ENCODE measurements around the gene CDKN2B. TPM values are rescaled to one million over a fixed set of nuclear protein-coding genes. Genes with fewer than 3 reads are reported as not detected.

The CDKN2B gene
- total and polyA plus RNA-seq, 2 experiments from 2014 or later = 0.29 to 0.83 TPM

DNA sequence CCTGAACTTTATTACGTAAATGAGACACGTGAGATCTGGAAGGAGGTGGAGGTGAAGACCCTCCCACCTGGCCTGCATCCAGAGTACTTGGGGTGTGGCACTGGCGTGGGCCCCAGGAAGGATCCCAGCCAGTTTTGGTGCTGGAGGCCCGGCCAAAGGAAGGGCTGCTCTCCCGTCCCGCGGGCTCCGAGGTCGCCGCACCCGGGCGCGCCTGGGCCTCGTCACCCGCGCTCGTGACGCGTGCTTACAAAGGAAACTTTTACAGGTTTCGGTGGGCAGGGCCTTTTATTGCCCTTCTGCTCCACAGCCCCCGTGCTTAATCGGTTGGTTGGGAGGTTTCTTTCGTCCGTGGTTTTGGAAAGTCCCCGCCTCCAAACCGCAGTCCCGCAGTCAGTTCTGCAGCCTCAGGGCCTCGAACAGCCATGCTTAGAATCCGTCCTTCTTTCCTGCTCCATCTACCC is 44.1 kb downstream of the CDKN2B start:
- Histone ChIP-seq H3K4me1 (ENCODE audit: insufficient read depth) (peaks cover 42% of the 10 kb centered on the region), H2AFZ (peak overlapping the region; percentile 52; the same call in 1 of the 2 replicates), H3K4me3 (peak overlapping the region; percentile 58), H3F3A (replicated peaks; ENCODE audit: low read depth) (peaks cover 37% of the 10 kb centered on the region), H3K9me2 (ENCODE audit: insufficient read depth) (no peaks in the 10 kb centered on the region), H3K79me2 (replicated peaks; ENCODE audit: insufficient read depth) (no peaks in the 10 kb centered on the region), H3K27me3 (ENCODE audit: insufficient read depth) (peaks cover 88% of the 10 kb centered on the region), H3K36me3 (ENCODE audit: insufficient read depth) (no peaks in the 10 kb centered on the region; the same call in 1 of the 2 replicates), H4K20me1 (replicated peaks; ENCODE audit: insufficient read depth) (peaks cover 14% of the 10 kb centered on the region), H3K27ac (ENCODE audit: low read depth) (no peak overlapping the region), H3K4me2 (peak overlapping the region; percentile 52)
- Mint-ChIP-seq H3K4me1 (peaks cover 35% of the 10 kb centered on the region), H3K27me3 (ENCODE audit: insufficient read depth, low read depth, poor library complexity) (peaks cover 74% of the 10 kb centered on the region), H3K9me3 (no peaks in the 10 kb centered on the region; the same call in 1 of the 3 replicates), H3K27ac (no peak overlapping the region), H3K4me3 (peak overlapping the region; percentile 26), H3K36me3 (ENCODE audit: low read depth) (no peaks in the 10 kb centered on the region; the same call in 2 of the 3 replicates)
- TF ChIP-seq CREB1 (CRISPR knock-in tag; IDR thresholded peaks at IDR 0.05; ENCODE audit: low read depth) (no peak), JUNB (IDR thresholded peaks at IDR 0.05; ENCODE audit: unreplicated experiment) (no peak), EZH2 (IDR thresholded peaks at IDR 0.05; ENCODE audit: low read depth, unreplicated experiment) (no peak), ZNF331 (CRISPR knock-in tag; IDR thresholded peaks at IDR 0.05; ENCODE audit: low read depth) (no peak), POLR2AphosphoS5 (IDR thresholded peaks at IDR 0.05; ENCODE audit: low read depth) (no peak), STAT1 (IDR thresholded peaks at IDR 0.05; ENCODE audit: unreplicated experiment) (no peak), ZNF114 (CRISPR knock-in tag; IDR thresholded peaks at IDR 0.05) (no peak), NANOG (IDR thresholded peaks at IDR 0.05; ENCODE audit: borderline replicate concordance) (no peak), EZH2phosphoT487 (IDR thresholded peaks at IDR 0.05; ENCODE audit: unreplicated experiment) (no peak)
- TF ChIP-seq, protein P1, sequence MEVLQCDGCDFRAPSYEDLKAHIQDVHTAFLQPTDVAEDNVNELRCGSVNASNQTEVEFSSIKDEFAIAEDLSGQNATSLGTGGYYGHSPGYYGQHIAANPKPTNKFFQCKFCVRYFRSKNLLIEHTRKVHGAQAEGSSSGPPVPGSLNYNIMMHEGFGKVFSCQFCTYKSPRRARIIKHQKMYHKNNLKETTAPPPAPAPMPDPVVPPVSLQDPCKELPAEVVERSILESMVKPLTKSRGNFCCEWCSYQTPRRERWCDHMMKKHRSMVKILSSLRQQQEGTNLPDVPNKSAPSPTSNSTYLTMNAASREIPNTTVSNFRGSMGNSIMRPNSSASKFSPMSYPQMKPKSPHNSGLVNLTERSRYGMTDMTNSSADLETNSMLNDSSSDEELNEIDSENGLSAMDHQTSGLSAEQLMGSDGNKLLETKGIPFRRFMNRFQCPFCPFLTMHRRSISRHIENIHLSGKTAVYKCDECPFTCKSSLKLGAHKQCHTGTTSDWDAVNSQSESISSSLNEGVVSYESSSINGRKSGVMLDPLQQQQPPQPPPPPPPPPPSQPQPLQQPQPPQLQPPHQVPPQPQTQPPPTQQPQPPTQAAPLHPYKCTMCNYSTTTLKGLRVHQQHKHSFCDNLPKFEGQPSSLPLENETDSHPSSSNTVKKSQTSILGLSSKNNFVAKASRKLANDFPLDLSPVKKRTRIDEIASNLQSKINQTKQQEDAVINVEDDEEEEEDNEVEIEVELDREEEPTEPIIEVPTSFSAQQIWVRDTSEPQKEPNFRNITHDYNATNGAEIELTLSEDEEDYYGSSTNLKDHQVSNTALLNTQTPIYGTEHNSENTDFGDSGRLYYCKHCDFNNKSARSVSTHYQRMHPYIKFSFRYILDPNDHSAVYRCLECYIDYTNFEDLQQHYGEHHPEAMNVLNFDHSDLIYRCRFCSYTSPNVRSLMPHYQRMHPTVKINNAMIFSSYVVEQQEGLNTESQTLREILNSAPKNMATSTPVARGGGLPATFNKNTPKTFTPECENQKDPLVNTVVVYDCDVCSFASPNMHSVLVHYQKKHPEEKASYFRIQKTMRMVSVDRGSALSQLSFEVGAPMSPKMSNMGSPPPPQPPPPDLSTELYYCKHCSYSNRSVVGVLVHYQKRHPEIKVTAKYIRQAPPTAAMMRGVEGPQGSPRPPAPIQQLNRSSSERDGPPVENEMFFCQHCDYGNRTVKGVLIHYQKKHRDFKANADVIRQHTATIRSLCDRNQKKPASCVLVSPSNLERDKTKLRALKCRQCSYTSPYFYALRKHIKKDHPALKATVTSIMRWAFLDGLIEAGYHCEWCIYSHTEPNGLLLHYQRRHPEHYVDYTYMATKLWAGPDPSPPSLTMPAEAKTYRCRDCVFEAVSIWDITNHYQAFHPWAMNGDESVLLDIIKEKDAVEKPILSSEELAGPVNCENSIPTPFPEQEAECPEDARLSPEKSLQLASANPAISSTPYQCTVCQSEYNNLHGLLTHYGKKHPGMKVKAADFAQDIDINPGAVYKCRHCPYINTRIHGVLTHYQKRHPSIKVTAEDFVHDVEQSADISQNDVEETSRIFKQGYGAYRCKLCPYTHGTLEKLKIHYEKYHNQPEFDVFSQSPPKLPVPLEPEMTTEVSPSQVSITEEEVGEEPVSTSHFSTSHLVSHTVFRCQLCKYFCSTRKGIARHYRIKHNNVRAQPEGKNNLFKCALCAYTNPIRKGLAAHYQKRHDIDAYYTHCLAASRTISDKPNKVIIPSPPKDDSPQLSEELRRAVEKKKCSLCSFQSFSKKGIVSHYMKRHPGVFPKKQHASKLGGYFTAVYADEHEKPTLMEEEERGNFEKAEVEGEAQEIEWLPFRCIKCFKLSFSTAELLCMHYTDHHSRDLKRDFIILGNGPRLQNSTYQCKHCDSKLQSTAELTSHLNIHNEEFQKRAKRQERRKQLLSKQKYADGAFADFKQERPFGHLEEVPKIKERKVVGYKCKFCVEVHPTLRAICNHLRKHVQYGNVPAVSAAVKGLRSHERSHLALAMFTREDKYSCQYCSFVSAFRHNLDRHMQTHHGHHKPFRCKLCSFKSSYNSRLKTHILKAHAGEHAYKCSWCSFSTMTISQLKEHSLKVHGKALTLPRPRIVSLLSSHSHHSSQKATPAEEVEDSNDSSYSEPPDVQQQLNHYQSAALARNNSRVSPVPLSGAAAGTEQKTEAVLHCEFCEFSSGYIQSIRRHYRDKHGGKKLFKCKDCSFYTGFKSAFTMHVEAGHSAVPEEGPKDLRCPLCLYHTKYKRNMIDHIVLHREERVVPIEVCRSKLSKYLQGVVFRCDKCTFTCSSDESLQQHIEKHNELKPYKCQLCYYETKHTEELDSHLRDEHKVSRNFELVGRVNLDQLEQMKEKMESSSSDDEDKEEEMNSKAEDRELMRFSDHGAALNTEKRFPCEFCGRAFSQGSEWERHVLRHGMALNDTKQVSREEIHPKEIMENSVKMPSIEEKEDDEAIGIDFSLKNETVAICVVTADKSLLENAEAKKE (CRISPR knock-in tag; IDR thresholded peaks at IDR 0.05) = no peak
- TF ChIP-seq, protein P2, sequence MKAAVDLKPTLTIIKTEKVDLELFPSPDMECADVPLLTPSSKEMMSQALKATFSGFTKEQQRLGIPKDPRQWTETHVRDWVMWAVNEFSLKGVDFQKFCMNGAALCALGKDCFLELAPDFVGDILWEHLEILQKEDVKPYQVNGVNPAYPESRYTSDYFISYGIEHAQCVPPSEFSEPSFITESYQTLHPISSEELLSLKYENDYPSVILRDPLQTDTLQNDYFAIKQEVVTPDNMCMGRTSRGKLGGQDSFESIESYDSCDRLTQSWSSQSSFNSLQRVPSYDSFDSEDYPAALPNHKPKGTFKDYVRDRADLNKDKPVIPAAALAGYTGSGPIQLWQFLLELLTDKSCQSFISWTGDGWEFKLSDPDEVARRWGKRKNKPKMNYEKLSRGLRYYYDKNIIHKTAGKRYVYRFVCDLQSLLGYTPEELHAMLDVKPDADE (IDR thresholded peaks at IDR 0.05) = no peak
- TF ChIP-seq, protein P3, sequence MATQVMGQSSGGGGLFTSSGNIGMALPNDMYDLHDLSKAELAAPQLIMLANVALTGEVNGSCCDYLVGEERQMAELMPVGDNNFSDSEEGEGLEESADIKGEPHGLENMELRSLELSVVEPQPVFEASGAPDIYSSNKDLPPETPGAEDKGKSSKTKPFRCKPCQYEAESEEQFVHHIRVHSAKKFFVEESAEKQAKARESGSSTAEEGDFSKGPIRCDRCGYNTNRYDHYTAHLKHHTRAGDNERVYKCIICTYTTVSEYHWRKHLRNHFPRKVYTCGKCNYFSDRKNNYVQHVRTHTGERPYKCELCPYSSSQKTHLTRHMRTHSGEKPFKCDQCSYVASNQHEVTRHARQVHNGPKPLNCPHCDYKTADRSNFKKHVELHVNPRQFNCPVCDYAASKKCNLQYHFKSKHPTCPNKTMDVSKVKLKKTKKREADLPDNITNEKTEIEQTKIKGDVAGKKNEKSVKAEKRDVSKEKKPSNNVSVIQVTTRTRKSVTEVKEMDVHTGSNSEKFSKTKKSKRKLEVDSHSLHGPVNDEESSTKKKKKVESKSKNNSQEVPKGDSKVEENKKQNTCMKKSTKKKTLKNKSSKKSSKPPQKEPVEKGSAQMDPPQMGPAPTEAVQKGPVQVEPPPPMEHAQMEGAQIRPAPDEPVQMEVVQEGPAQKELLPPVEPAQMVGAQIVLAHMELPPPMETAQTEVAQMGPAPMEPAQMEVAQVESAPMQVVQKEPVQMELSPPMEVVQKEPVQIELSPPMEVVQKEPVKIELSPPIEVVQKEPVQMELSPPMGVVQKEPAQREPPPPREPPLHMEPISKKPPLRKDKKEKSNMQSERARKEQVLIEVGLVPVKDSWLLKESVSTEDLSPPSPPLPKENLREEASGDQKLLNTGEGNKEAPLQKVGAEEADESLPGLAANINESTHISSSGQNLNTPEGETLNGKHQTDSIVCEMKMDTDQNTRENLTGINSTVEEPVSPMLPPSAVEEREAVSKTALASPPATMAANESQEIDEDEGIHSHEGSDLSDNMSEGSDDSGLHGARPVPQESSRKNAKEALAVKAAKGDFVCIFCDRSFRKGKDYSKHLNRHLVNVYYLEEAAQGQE (IDR thresholded peaks at IDR 0.05; ENCODE audit: unreplicated experiment) = no peak
- ATAC-seq = peak; percentile 22
- DNase-seq (ENCODE audit: low spot score) = peak; percentile 41
